ENCODE results near the gene CHPT1.

Gene CHPT1

GRCh38 chr12:101695706-101696105 is 1.7 kb upstream of the CHPT1 start:
- TF ChIP-seq CTCF (IDR thresholded peaks at IDR 0.05; ENCODE audit: insufficient read depth, low read length, poor library complexity, severe bottlenecking): no peak
- Histone ChIP-seq H3K4me3 (replicated peaks; ENCODE audit: low read depth, low read length) (no peak overlapping the region), H3K27me3 (replicated peaks; ENCODE audit: control insufficient read depth, insufficient read depth, low read length) (no peaks in the 10 kb centered on the region), H3K36me3 (ENCODE audit: control insufficient read depth, insufficient read depth, low read length) (no peaks in the 10 kb centered on the region)
- DNase-seq (ENCODE audit: extremely low read depth, insufficient read length): no peak

- Histone ChIP-seq H3K36me3 (ENCODE audit: control insufficient read depth, insufficient read depth, low read length) (no peaks in the 10 kb centered on the region), H3K4me3 (replicated peaks; ENCODE audit: low read depth, low read length) (peak overlapping the region; percentile 85), H3K27me3 (replicated peaks; ENCODE audit: control insufficient read depth, insufficient read depth, low read length) (no peaks in the 10 kb centered on the region)
- no peak for TF ChIP-seq CTCF (IDR thresholded peaks at IDR 0.05; ENCODE audit: insufficient read depth, low read length, poor library complexity, severe bottlenecking)
- DNase-seq (ENCODE audit: extremely low read depth, insufficient read length): no peak
Measured at GRCh38 chr12:101696251-101697196, 916 bp upstream of the CHPT1 start.

- peak; percentile 29 for DNase-seq (ENCODE audit: extremely low read depth, insufficient read length)
- no peaks in the 10 kb centered on the region for H3K27me3 ChIP-seq (replicated peaks; ENCODE audit: control insufficient read depth, insufficient read depth, low read length)
- no peaks in the 10 kb centered on the region for H3K36me3 ChIP-seq (ENCODE audit: control insufficient read depth, insufficient read depth, low read length)
- no peak for TF ChIP-seq CTCF (IDR thresholded peaks at IDR 0.05; ENCODE audit: insufficient read depth, low read length, poor library complexity, severe bottlenecking)
- H3K4me3 ChIP-seq (replicated peaks; ENCODE audit: low read depth, low read length): peak overlapping the region; percentile 85
Measured at GRCh38 chr12:101697930-101698799, 725 bp downstream of the CHPT1 start.

- Histone ChIP-seq H3K4me3 (replicated peaks; ENCODE audit: low read depth, low read length) (no peak overlapping the region), H3K36me3 (ENCODE audit: control insufficient read depth, insufficient read depth, low read length) (no peaks in the 10 kb centered on the region), H3K27me3 (replicated peaks; ENCODE audit: control insufficient read depth, insufficient read depth, low read length) (no peaks in the 10 kb centered on the region)
- no peak for DNase-seq (ENCODE audit: extremely low read depth, insufficient read length)
- peak; percentile 30 for TF ChIP-seq CTCF (IDR thresholded peaks at IDR 0.05; ENCODE audit: insufficient read depth, low read length, poor library complexity, severe bottlenecking)
Measured at GRCh38 chr12:101698800-101699347, 1.4 kb downstream of the CHPT1 start.

GRCh38 chr12:101700299-101700820 is 2.9 kb downstream of the CHPT1 start:
- H3K36me3 ChIP-seq (ENCODE audit: control insufficient read depth, insufficient read depth, low read length): no peaks in the 10 kb centered on the region
- no peak for TF ChIP-seq CTCF (IDR thresholded peaks at IDR 0.05; ENCODE audit: insufficient read depth, low read length, poor library complexity, severe bottlenecking)
- no peak overlapping the region for H3K4me3 ChIP-seq (replicated peaks; ENCODE audit: low read depth, low read length)
- H3K27me3 ChIP-seq (replicated peaks; ENCODE audit: control insufficient read depth, insufficient read depth, low read length): no peaks in the 10 kb centered on the region
- no peak for DNase-seq (ENCODE audit: extremely low read depth, insufficient read length)
